ENCODE results near the gene LSM8. TPM values are rescaled to one million over a fixed set of nuclear protein-coding genes. Genes with fewer than 3 reads are reported as not detected.

The LSM8 gene
- total RNA-seq, 1 experiment from 2014 or later, result 53.8 TPM

DNA sequence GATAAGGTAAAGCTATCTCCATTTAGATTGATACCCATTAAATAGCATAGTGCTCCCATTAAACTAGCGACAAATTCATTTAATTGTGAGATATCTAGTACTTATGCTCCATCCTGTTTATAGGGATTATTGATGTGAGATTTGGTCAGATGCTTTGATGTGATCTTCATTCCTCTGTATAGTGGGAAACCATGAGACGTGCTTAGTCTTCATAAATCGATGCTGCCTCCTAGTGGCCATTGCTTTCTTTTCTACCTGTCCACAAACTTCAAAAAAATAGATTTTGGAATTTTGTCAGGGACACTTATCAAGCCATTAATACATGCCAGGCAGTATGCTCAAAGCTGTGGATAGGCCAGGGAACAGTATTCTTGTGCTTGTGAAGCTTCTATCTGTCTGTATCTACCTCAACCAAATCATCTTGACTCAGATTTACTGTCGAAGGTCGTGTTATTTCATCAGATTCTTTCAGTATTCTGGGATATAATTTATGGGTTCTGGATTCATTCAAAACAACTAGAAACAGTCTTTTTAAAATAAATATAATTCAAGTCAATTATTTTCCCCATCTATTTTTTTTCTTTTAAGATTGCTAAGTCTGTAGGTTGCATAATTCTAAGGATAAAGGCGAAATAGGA lies 12.0 kb downstream of the LSM8 start:
- no TSS peak for BruUV-seq (replicated peaks)
- intact Hi-C loops (cut with micrococcal nuclease; ENCODE audit: unreplicated experiment), result no loop called here
- CTCF ChIA-PET, result no interaction called here
- no peak overlapping the region for H3K4me3 Mint-ChIP-seq (ENCODE audit: low read depth, unreplicated experiment)
- TF ChIP-seq, protein P1, sequence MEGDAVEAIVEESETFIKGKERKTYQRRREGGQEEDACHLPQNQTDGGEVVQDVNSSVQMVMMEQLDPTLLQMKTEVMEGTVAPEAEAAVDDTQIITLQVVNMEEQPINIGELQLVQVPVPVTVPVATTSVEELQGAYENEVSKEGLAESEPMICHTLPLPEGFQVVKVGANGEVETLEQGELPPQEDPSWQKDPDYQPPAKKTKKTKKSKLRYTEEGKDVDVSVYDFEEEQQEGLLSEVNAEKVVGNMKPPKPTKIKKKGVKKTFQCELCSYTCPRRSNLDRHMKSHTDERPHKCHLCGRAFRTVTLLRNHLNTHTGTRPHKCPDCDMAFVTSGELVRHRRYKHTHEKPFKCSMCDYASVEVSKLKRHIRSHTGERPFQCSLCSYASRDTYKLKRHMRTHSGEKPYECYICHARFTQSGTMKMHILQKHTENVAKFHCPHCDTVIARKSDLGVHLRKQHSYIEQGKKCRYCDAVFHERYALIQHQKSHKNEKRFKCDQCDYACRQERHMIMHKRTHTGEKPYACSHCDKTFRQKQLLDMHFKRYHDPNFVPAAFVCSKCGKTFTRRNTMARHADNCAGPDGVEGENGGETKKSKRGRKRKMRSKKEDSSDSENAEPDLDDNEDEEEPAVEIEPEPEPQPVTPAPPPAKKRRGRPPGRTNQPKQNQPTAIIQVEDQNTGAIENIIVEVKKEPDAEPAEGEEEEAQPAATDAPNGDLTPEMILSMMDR (IDR thresholded peaks at IDR 0.05; ENCODE audit: unreplicated experiment), result peak; percentile 56
- peak; percentile 63 for DNase-seq
- no peaks in the 10 kb centered on the region for H3K4me1 Mint-ChIP-seq (ENCODE audit: low read depth, unreplicated experiment)
- peaks cover 5% of the 10 kb centered on the region for H3K36me3 Mint-ChIP-seq (ENCODE audit: insufficient read depth, unreplicated experiment)
- H3K9me3 Mint-ChIP-seq (ENCODE audit: low read depth, unreplicated experiment), result no peaks in the 10 kb centered on the region
- H3K27ac Mint-ChIP-seq (ENCODE audit: unreplicated experiment), result no peak overlapping the region
- H3K27me3 Mint-ChIP-seq (ENCODE audit: unreplicated experiment), result no peaks in the 10 kb centered on the region

DNA sequence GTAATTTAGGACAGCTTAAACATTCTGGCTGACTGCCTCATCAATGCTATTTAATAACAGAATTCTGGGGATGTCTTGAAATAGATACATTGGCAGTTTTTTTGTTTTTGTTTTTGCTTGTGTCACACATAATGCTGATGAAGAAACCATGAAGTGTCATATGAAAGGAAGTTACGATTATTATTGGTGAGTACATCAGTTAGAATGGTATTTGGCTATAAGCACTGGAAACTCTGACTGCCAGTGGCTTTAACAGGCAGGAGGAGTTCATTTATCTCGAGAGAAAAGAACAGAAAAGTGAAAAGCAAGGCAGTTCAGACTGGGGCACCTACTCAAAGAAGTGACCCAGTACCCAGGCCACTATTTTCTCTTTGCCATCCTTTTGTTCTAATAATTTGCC lies 18.1 kb downstream of the LSM8 start:
- CTCF ChIA-PET, result no interaction called here
- Mint-ChIP-seq H3K4me3 (ENCODE audit: low read depth, unreplicated experiment) (no peak overlapping the region), H3K4me1 (ENCODE audit: low read depth, unreplicated experiment) (no peaks in the 10 kb centered on the region), H3K27ac (ENCODE audit: unreplicated experiment) (no peak overlapping the region), H3K27me3 (ENCODE audit: unreplicated experiment) (no peaks in the 10 kb centered on the region), H3K9me3 (ENCODE audit: low read depth, unreplicated experiment) (no peaks in the 10 kb centered on the region), H3K36me3 (ENCODE audit: insufficient read depth, unreplicated experiment) (no peaks in the 10 kb centered on the region)
- TF ChIP-seq, protein P1 (IDR thresholded peaks at IDR 0.05; ENCODE audit: unreplicated experiment), result no peak
- no TSS peak for BruUV-seq (replicated peaks)
- intact Hi-C loops (cut with micrococcal nuclease; ENCODE audit: unreplicated experiment), result no loop called here
- no peak for DNase-seq

DNA sequence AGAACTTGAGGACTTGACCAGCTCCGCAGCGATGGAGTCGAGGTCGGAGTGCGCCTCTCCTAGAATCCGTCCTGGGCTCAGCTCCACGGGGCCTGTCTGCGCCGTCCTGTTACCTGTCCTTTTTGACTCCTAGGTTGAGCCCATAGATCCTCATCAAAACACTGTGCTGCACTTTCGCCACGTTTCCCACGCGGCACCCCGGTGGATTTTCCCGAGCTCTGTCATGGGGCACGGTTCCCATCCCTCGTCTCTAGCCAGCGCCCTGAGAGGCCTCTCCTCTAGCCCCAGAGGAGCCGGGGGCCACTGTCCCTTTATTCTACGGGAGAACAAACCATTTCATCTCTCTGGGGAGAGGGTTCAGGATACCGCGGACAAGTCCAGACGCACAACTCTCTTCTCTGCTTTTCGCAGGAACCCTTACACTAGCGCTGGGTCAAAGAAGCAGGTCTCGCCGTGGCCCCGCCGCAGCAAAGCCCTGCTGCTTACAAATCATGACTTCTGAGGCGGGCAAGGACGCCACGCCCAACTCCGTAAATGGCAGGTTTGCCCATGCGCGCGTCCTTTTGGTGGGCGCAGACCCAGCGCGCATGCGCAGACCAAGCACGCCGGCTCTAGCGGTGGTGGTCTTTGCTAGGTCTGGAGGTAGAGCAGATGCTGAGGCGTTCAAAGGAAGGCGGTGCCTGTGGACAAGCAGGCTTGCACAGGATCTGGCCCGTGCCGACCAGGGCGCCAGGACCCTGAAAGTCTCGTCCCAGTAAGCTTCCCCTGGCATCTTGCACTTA lies 30.3 kb downstream of the LSM8 start:
- TF ChIP-seq, protein P1 (IDR thresholded peaks at IDR 0.05; ENCODE audit: unreplicated experiment), result no peak
- Mint-ChIP-seq H3K36me3 (ENCODE audit: insufficient read depth, unreplicated experiment) (peaks cover 9% of the 10 kb centered on the region), H3K4me1 (ENCODE audit: low read depth, unreplicated experiment) (peaks cover 8% of the 10 kb centered on the region), H3K27me3 (ENCODE audit: unreplicated experiment) (no peaks in the 10 kb centered on the region), H3K9me3 (ENCODE audit: low read depth, unreplicated experiment) (no peaks in the 10 kb centered on the region), H3K27ac (ENCODE audit: unreplicated experiment) (peak overlapping the region; percentile 76), H3K4me3 (ENCODE audit: low read depth, unreplicated experiment) (peak overlapping the region; percentile 82)
- DNase-seq, result peak; percentile 40
- no TSS peak for BruUV-seq (replicated peaks)
- CTCF ChIA-PET, result no interaction called here
- intact Hi-C loops (cut with micrococcal nuclease; ENCODE audit: unreplicated experiment), result no loop called here

DNA sequence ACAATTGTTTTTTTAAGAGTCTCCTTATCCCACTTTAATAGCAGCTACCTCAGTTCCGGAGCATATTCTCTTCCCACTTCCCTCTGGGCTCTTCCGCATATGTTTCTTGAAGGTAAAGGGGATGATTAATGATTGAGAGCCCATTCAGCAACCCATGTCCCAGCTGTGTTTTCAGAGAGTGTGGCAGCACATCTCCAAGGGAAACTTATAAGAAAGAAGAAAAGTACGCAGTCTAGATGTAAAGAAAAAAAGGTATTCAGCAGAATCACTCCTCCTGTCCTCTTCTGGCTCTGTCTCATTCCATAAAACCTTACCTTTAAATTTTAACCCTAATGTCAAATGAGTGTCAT lies 30.8 kb downstream of the LSM8 start:
- TF ChIP-seq, protein P1 (IDR thresholded peaks at IDR 0.05; ENCODE audit: unreplicated experiment), result no peak
- no peaks in the 10 kb centered on the region for H3K9me3 Mint-ChIP-seq (ENCODE audit: low read depth, unreplicated experiment)
- peak overlapping the region; percentile 82 for H3K4me3 Mint-ChIP-seq (ENCODE audit: low read depth, unreplicated experiment)
- no peaks in the 10 kb centered on the region for H3K27me3 Mint-ChIP-seq (ENCODE audit: unreplicated experiment)
- H3K36me3 Mint-ChIP-seq (ENCODE audit: insufficient read depth, unreplicated experiment), result peaks cover 9% of the 10 kb centered on the region
- intact Hi-C loops (cut with micrococcal nuclease; ENCODE audit: unreplicated experiment), result no loop called here
- peak overlapping the region; percentile 76 for H3K27ac Mint-ChIP-seq (ENCODE audit: unreplicated experiment)
- DNase-seq, result no peak
- H3K4me1 Mint-ChIP-seq (ENCODE audit: low read depth, unreplicated experiment), result peaks cover 8% of the 10 kb centered on the region
- no TSS peak for BruUV-seq (replicated peaks)
- CTCF ChIA-PET, result no interaction called here
